Activated CD4-positive, alpha-beta T cell treated with anti-CD3 and anti-CD28 coated beads, Interleukin-2, amount 10 ng/mL, durations not matched to agents 7 days and 5 days (primary cell): Measurements from ENCODE around the gene MUC4. TPM values are rescaled to one million over a fixed set of nuclear protein-coding genes. Genes with fewer than 3 reads are reported as not detected.

Experiments
- CTCF ChIA-PET: fragments of 350-600 bp; sonication (Branson Sonifier 250); formaldehyde crosslinking; loops from one replicate; lab custom pipeline; 2021; ENCODE audit warnings: antibody characterized with exemption; lab: Charles Lee
- POLR2A ChIA-PET: fragments of 350-600 bp; sonication (Branson Sonifier 250); formaldehyde crosslinking; loops from one replicate; lab custom pipeline; 2021; ENCODE audit warnings: antibody characterized with exemption; lab: Charles Lee
- DNase-seq: peaks from one replicate; pipeline ENCODE4 v3.0.0-alpha.2; 2020
- H3K27ac Mint-ChIP-seq: one replicate; pipeline ENCODE4 v1.8.0; 2021; ENCODE audit warnings: mild to moderate bottlenecking, moderate library complexity, mixed read lengths
- H3K27me3 Mint-ChIP-seq: one replicate; pipeline ENCODE4 v1.8.0; 2021; ENCODE audit warnings: mixed read lengths
- H3K36me3 Mint-ChIP-seq: one replicate; pipeline ENCODE4 v1.8.0; 2021; ENCODE audit warnings: low read depth, mixed read lengths
- H3K4me1 Mint-ChIP-seq: one replicate; pipeline ENCODE4 v1.8.0; 2021; ENCODE audit warnings: mixed read lengths
- H3K4me3 Mint-ChIP-seq: one replicate; pipeline ENCODE4 v1.8.0; 2021; ENCODE audit warnings: mild to moderate bottlenecking, moderate library complexity, mixed read lengths
- H3K9me3 Mint-ChIP-seq: one replicate; pipeline ENCODE4 v1.8.0; 2021; ENCODE audit warnings: mixed read lengths
- total RNA-seq, 2 experiments: library from RNA; stranded (reverse); gene quantifications; one replicate each; pipeline ENCODE4 v1.2.3, GENCODE V29; 2021

Gene MUC4, protein sequence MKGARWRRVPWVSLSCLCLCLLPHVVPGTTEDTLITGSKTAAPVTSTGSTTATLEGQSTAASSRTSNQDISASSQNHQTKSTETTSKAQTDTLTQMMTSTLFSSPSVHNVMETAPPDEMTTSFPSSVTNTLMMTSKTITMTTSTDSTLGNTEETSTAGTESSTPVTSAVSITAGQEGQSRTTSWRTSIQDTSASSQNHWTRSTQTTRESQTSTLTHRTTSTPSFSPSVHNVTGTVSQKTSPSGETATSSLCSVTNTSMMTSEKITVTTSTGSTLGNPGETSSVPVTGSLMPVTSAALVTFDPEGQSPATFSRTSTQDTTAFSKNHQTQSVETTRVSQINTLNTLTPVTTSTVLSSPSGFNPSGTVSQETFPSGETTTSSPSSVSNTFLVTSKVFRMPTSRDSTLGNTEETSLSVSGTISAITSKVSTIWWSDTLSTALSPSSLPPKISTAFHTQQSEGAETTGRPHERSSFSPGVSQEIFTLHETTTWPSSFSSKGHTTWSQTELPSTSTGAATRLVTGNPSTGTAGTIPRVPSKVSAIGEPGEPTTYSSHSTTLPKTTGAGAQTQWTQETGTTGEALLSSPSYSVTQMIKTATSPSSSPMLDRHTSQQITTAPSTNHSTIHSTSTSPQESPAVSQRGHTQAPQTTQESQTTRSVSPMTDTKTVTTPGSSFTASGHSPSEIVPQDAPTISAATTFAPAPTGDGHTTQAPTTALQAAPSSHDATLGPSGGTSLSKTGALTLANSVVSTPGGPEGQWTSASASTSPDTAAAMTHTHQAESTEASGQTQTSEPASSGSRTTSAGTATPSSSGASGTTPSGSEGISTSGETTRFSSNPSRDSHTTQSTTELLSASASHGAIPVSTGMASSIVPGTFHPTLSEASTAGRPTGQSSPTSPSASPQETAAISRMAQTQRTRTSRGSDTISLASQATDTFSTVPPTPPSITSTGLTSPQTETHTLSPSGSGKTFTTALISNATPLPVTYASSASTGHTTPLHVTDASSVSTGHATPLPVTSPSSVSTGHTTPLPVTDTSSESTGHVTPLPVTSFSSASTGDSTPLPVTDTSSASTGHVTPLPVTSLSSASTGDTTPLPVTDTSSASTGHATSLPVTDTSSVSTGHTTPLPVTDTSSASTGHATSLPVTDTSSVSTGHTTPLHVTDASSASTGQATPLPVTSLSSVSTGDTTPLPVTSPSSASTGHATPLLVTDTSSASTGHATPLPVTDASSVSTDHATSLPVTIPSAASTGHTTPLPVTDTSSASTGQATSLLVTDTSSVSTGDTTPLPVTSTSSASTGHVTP (N-terminal part only)
- under 1 TPM; under 0.01 to 0.15 TPM for total RNA-seq

DNA sequence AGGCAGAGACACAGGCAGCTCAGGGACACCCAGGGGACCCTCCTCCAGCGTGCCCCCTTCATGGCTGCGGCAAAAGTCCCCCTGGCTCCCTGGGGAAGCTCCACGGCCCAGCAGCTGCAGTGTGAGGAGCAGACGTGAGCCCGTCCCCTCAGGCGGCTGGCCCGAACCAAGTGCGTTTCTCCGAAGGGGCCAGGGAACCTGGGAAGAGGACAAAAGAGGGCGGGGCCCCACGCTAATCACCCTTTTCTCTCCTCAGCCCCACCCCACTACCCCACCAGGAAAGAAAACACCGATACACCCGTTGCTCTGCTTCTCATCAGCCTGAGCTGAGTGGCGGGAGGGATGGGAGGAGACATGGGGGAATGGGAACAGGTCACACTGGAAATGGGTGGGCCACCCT lies at the start of gene MUC4:
MUC4 (minus strand) TSS at position 174 of the 400 bp plus-strand sequence; CDS start at position 62, 112 bp downstream.
- no peak within 1 kb of the TSS for H3K4me3 Mint-ChIP-seq
- H3K4me1 Mint-ChIP-seq: peaks cover 17% of the 10 kb centered on the region
- H3K27ac Mint-ChIP-seq: peak within 1 kb of the TSS; percentile 61
- POLR2A ChIA-PET: no interaction called here
- no peak for DNase-seq
- H3K36me3 Mint-ChIP-seq: no peaks in the 10 kb centered on the region
- CTCF ChIA-PET: interaction anchor here (1.6 kb wide), 1 partner anchor 10 kb away, joined by 4 read pairs; no protein-coding TSS in a partner anchor
- H3K9me3 Mint-ChIP-seq: no peaks in the 10 kb centered on the region
- H3K27me3 Mint-ChIP-seq: peaks cover 4% of the 10 kb centered on the region

DNA sequence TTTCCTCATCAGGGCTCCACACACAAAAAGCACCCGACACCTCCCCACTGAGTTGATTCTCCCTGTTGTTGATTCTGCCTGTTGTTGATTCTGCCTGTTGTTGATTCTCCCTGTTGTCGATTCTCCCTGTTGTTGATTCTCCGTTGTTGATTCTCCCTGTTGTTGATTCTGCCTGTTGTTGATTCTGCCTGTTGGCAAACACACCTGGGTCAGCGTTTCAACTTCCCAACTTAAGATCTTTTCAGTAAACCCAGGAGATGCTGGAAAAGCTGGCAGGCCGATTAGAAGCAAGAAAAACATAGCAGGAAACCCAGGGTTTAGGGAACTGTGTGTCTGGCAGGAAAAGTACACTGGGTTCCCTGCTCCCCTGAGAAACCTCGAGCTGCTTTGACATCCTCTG lies 48.7 kb upstream of the MUC4 start:
- POLR2A ChIA-PET: no interaction called here
- H3K27ac Mint-ChIP-seq: no peak overlapping the region

DNA sequence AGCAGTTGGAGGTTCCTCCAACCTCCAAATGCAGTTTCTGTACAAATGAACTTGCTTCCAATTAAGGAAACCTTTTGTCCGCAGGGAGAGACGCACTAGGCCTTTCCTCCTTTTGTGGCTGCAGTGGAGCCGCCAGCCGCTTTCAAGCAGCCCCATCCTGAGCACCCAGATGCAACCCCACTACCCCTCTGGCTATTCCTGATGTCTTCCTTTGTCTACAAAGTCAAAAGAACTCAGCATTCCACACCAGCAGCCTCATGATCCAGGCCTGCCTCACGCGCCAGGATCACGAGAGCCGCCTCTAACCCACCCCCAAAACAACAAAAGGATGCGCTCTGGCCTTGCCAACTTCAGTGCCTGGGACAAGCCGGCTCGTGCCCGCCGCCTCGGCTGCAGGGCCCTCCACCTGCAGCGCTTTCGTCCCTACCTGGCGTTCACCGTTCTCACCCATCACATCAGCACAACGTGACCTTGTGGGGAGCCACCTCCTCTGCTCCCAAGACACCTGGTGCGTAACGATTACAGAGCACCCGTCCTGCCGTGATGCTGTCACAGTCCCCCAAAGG lies 48.2 kb upstream of the MUC4 start:
- H3K27me3 Mint-ChIP-seq: no peaks in the 10 kb centered on the region
- CTCF ChIA-PET: interaction anchor here (0.6 to 3.3 kb wide), 10 partner anchors 9 to 161 kb away, joined by 3 to 15 read pairs (median 6); no protein-coding TSS in a partner anchor
- H3K4me1 Mint-ChIP-seq: peaks cover 5% of the 10 kb centered on the region
- POLR2A ChIA-PET: no interaction called here
- no peaks in the 10 kb centered on the region for H3K9me3 Mint-ChIP-seq
- DNase-seq: no peak
- peaks cover 1% of the 10 kb centered on the region for H3K36me3 Mint-ChIP-seq
- H3K4me3 Mint-ChIP-seq: no peak overlapping the region
- H3K27ac Mint-ChIP-seq: no peak overlapping the region

More for the DNA sequence above, 48.7 kb upstream of the MUC4 start:
- CTCF ChIA-PET: interaction anchor here (1.2 to 3.3 kb wide), 5 partner anchors 10 to 56 kb away, joined by 3 to 9 read pairs (median 5); no protein-coding TSS in a partner anchor
- no peak for DNase-seq
- H3K4me1 Mint-ChIP-seq: peaks cover 5% of the 10 kb centered on the region
- peaks cover 4% of the 10 kb centered on the region for H3K36me3 Mint-ChIP-seq
- no peaks in the 10 kb centered on the region for H3K27me3 Mint-ChIP-seq
- H3K4me3 Mint-ChIP-seq: no peak overlapping the region
- no peaks in the 10 kb centered on the region for H3K9me3 Mint-ChIP-seq

DNA sequence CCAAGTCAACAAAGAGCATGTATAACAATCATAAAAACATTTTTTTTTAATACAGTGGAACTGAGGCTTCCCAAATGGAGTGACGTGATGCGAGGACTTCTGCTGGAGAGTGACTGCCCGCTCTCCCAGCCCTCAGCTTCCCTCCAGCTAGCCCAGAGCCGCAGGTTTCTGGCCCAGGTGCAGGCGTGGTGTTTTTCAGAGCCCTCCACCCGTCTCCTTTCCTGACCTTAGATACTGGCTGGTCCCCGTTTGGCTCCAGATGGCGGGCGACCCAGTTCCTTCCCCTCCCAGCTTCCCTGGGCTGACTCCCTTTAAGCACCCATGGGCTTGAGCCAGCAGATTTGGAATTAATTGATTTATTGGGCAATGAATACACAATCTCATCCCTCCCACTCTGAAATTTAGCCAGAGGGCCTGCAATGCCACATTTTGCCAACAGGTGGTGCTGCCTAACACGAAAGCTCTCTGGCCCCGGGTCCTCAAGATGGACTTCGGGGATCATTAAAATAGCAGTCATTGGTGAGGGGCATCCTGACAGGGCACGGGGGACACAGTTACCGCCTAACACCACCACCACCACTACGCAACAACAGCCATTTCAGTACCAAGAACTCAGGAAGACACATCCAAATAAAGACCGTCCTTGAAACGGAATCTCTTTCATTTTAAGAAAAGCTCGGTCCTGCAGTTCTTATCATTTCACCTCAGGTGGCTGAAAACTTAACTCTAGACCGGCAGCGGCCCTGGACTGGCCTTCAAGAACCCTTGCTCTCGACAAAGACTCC lies 47.5 kb upstream of the MUC4 start:
- ChIA-PET CTCF (interaction anchor here (0.6 to 3.3 kb wide), 10 partner anchors 9 to 160 kb away, joined by 3 to 15 read pairs (median 6); no protein-coding TSS in a partner anchor), POLR2A (no interaction called here)
- Mint-ChIP-seq H3K4me1 (peaks cover 5% of the 10 kb centered on the region), H3K36me3 (peaks cover 1% of the 10 kb centered on the region), H3K9me3 (no peaks in the 10 kb centered on the region), H3K27me3 (no peaks in the 10 kb centered on the region), H3K27ac (no peak overlapping the region), H3K4me3 (no peak overlapping the region)
- peak; percentile 77 for DNase-seq

DNA sequence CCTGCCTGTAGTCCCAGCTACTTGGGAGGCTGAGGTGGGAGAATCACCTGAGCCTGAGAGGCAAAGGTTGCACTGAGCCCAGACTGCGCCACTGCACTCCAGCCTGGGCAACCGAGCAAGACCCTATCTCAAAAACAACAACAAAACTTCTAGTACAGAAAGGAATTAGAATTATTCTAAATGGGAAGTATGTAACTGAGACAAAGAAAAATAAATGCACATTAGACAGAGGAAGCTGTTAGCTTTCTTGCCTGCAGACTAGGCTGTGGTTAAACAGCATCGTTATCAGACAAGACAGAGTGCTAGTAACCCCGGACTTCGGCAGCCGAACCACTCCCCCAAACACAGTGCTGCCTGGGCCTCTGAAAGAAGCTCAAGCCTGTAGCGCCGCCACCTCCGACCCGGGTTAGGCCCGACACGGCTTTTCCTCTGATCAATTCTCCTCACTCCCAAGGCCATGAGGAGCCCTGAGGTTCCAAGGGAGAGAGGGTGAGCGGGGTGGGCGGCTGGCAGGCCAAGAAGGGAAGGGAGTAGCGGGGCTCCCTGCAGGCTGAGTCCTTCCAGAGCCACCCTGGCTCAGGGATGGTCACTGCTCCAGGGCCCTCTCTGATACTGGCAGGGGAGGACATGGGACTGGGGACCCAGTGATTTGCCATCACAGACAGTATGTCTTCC lies 44.8 kb upstream of the MUC4 start:
- DNase-seq: no peak
- ChIA-PET POLR2A (no interaction called here), CTCF (interaction anchor here (1.9 kb wide), 1 partner anchor 38 kb away, joined by 10 read pairs; no protein-coding TSS in a partner anchor)
- Mint-ChIP-seq H3K9me3 (no peaks in the 10 kb centered on the region), H3K27me3 (peaks cover 3% of the 10 kb centered on the region), H3K36me3 (no peaks in the 10 kb centered on the region), H3K4me3 (no peak overlapping the region), H3K27ac (no peak overlapping the region), H3K4me1 (peaks cover 12% of the 10 kb centered on the region)

DNA sequence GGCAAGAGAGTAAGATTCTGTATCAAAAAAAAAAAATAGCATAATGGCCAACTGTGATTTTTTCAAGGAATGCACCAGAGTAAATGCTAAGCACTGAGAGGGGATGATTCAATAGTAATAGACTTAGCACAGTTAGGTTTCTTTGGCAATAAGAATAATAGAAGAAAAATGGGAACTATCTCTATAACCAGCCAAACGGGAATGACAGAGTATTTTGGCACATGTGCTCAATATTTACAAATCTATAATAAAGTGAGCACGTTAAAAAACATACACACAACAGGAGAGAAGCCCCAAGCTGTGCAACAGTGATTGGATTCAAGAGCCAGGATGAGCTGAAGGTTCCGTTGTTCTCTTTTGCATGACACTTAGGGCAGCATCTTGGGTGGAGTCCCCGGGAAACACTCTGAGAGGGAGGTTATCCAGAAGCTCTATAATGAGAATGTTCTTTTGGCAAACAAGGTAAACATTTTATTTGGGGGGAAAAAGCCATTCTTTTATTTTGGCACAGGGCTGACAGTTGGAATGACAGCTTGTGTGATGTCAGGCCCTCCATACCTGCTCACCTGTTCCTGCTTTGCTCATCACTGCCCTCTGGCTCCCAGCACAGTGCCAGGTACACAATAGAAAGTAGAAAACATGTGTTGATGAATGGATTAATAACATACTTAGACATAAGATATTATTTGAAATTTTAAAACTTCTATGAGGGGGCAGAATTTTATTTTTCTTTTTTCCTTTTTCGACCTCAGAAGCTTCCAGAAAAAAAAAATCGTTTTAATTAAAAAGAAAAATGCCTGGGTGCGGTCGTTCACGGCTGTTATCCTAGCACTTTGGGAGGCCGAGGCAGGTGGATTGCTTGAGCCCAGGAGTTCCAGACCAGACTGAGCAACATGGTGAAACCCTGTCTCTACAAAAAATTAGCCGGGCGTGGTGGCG lies 44.0 kb upstream of the MUC4 start:
- Mint-ChIP-seq H3K4me1 (peaks cover 18% of the 10 kb centered on the region), H3K27me3 (peaks cover 3% of the 10 kb centered on the region), H3K9me3 (no peaks in the 10 kb centered on the region), H3K4me3 (no peak overlapping the region), H3K27ac (no peak overlapping the region), H3K36me3 (no peaks in the 10 kb centered on the region)
- DNase-seq: no peak
- ChIA-PET CTCF (interaction anchor here (1.9 kb wide), 1 partner anchor 39 kb away, joined by 10 read pairs; no protein-coding TSS in a partner anchor), POLR2A (interaction anchor here (0.6 kb wide), 1 partner anchor 38 kb away, joined by 3 read pairs; no protein-coding TSS in a partner anchor)

DNA sequence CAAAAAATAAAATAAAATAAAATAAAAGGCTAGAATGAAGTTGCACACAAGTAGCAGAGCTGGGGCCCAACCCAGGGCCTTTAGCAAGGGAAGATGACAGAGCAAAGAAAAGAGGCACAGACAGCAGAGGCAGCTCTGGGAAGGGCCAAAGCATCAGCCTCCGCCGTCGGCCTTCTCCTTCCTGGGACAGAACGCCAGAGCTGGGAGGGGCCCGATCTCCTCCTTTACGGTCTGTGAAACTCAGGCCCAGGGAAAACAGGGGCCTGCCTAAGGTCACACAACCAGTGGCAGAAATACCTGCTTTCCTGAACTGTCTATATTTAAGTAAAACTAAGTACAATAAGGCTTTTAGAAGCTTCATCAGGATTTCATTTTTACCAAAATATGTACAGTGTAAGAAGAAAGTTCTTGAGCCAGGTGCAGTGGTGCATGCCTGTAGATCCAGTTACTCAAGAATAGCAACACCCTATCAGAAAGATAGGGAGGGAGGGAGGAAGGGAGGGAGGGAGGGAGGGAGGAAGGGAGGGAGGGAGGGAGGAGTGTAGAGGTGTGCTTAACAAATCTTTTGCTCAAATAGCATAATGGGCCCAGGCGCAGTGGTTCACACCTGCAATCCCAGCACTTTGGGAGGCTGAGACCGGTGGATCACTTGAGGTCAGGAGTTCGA lies 43.0 kb upstream of the MUC4 start:
- CTCF ChIA-PET: interaction anchor here (1.3 to 4.7 kb wide), 2 partner anchors 40 to 60 kb away, joined by 3 to 25 read pairs; no protein-coding TSS in a partner anchor
- H3K27me3 Mint-ChIP-seq: peaks cover 3% of the 10 kb centered on the region
- no peaks in the 10 kb centered on the region for H3K36me3 Mint-ChIP-seq

DNA sequence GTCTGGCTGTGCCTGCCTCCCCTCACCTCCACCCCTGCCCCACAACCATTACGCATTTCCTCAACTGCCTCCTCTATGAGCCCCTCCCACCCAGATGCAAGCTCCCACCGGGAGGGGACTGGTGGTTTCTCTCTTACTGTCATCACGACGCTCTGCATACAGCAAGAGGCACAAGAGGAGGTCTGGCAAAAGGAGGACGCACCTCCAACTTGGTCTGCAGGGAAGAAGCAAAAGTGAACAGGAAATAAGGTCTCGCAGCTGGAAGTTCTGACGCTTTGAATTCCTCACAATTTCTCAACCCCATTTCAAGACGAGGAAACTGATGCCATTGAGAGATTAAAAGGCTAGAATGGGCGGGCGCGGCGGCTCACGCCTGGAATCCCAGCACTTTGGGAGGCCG lies 42.3 kb upstream of the MUC4 start:
- DNase-seq: no peak
- Mint-ChIP-seq H3K36me3 (no peaks in the 10 kb centered on the region), H3K9me3 (no peaks in the 10 kb centered on the region), H3K4me3 (no peak overlapping the region), H3K4me1 (peaks cover 15% of the 10 kb centered on the region), H3K27me3 (peaks cover 3% of the 10 kb centered on the region), H3K27ac (no peak overlapping the region)
- ChIA-PET POLR2A (no interaction called here), CTCF (interaction anchor here (1.3 to 4.7 kb wide), 3 partner anchors 8 to 61 kb away, joined by 3 to 25 read pairs (median 7); no protein-coding TSS in a partner anchor)

More for the DNA sequence above, 43.0 kb upstream of the MUC4 start:
- peaks cover 18% of the 10 kb centered on the region for H3K4me1 Mint-ChIP-seq
- DNase-seq: no peak
- no peak overlapping the region for H3K4me3 Mint-ChIP-seq
- H3K9me3 Mint-ChIP-seq: no peaks in the 10 kb centered on the region
- no peak overlapping the region for H3K27ac Mint-ChIP-seq
- POLR2A ChIA-PET: no interaction called here

DNA sequence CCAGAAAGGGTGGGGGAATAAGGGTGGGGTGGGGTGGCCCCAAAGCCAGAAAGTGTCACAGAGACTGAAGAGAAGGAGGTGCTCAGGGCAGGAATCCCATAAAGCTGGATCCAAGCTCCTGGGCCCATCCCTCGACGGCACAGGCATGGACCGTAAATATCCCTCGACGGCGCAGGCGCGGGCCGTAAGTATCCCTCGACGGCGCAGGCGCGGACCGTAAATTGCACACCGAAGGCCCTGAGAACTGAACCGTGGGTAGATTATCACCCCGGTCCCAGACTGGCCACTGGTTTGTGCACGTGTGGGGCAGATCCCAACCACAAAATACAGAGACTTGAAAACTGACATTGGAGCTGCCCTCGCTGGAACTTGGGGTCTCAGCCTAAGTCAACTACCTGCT lies 41.3 kb upstream of the MUC4 start:
- ChIA-PET POLR2A (no interaction called here), CTCF (interaction anchor here (0.6 to 4.7 kb wide), 5 partner anchors 9 to 62 kb away, joined by 3 to 25 read pairs (median 7); no protein-coding TSS in a partner anchor)
- Mint-ChIP-seq H3K9me3 (no peaks in the 10 kb centered on the region), H3K4me1 (peaks cover 15% of the 10 kb centered on the region), H3K4me3 (no peak overlapping the region), H3K27ac (no peak overlapping the region), H3K27me3 (peaks cover 3% of the 10 kb centered on the region), H3K36me3 (no peaks in the 10 kb centered on the region)
- no peak for DNase-seq
